ENCODE data around the gene CHAC2. TPM values are rescaled to one million over a fixed set of nuclear protein-coding genes. Genes with fewer than 3 reads are reported as not detected.

Gene CHAC2
- total and polyA plus RNA-seq, 2 of the 13 experiments (the other 11 are each of a cell fraction or from before 2014, with no cell fraction given), result 1.7 to 10.7 TPM

DNA sequence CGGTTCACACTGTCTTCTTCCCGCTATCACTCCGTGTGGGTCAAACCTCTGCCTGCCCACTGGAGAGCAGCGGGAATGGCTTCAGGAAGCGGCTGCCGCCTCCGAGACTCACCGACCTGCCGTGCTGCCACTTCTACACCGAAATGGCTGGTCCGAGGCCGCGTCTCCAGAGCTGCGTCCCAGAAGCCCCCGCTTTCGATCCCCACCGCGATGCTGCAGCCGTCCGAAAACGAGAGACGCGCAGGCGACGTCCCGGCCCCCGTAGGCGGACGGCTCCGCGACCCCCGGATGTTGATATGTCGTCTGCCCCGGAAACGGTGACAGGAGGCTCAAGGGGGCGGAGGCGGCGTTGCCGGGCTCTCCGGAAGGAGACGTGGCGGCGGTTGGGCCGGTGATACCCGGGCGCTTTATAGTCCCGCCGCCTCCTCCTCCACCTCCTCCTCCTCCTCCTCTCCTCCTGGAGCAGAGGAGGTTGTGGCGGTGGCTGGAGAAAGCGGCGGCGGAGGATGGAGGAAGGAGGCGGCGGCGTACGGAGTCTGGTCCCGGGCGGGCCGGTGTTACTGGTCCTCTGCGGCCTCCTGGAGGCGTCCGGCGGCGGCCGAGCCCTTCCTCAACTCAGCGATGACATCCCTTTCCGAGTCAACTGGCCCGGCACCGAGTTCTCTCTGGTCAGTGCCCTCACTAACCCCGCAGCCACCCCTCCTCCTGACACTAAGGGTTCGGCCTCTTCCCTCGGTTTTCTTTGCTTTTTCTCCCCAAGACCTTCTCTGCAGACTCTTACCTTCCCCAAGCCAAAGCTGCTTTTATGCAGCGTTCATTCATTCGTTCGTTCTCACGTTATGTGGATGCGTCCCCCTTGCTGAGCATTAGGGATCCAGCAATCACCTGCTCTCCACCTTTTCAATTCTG lies 19.4 kb downstream of the CHAC2 start, which contains the start of the genes ASB3 and ERLEC1 (continued):
- TF ChIP-seq ZNF205 (CRISPR knock-in tag; IDR thresholded peaks at IDR 0.05) (peak; percentile 93), ZNF17 (CRISPR knock-in tag; IDR thresholded peaks at IDR 0.05) (0 out of 2 replicates have a peak, but pooled peaks have one; percentile 24), FOXK1 (CRISPR knock-in tag; IDR thresholded peaks at IDR 0.05; ENCODE audit: borderline replicate concordance, low read depth) (peak; percentile 100), HOXA3 (CRISPR knock-in tag; IDR thresholded peaks at IDR 0.05) (peak; percentile 95), ZNF605 (CRISPR knock-in tag; IDR thresholded peaks at IDR 0.05) (peak; percentile 96), HNF4A (CRISPR knock-in tag; IDR thresholded peaks at IDR 0.05) (no peak; the same call in none of the 2 replicates), FOXP1 (IDR thresholded peaks at IDR 0.05) (no peak), FOXP1 (CRISPR knock-in tag; IDR thresholded peaks at IDR 0.05) (peak; percentile 62), IKZF4 (CRISPR knock-in tag; IDR thresholded peaks at IDR 0.05; ENCODE audit: borderline replicate concordance, low read depth, not compliant biosample characterization) (peak; percentile 58), MYC (CRISPR knock-in tag; IDR thresholded peaks at IDR 0.05; ENCODE audit: borderline replicate concordance) (peak; percentile 96), ZBTB7B (CRISPR knock-in tag; IDR thresholded peaks at IDR 0.05) (peak; percentile 98), ZNF343 (CRISPR knock-in tag; IDR thresholded peaks at IDR 0.05) (no peak; the same call in 1 of the 2 replicates), BCL6 (CRISPR knock-in tag; IDR thresholded peaks at IDR 0.05) (peak; percentile 73), CENPX (CRISPR knock-in tag; IDR thresholded peaks at IDR 0.05) (no peak), GATAD1 (CRISPR knock-in tag; IDR thresholded peaks at IDR 0.05) (peak; percentile 99), ZBTB7A (CRISPR knock-in tag; IDR thresholded peaks at IDR 0.05) (peak; percentile 92), SMAD1 (CRISPR knock-in tag; IDR thresholded peaks at IDR 0.05; ENCODE audit: borderline replicate concordance, low read depth) (no peak; the same call in 1 of the 2 replicates), MATR3 (CRISPR knock-in tag; IDR thresholded peaks at IDR 0.05) (no peak), SKI (IDR thresholded peaks at IDR 0.05; ENCODE audit: partially characterized antibody) (peak; percentile 76)
- TF ChIP-seq, protein P1, sequence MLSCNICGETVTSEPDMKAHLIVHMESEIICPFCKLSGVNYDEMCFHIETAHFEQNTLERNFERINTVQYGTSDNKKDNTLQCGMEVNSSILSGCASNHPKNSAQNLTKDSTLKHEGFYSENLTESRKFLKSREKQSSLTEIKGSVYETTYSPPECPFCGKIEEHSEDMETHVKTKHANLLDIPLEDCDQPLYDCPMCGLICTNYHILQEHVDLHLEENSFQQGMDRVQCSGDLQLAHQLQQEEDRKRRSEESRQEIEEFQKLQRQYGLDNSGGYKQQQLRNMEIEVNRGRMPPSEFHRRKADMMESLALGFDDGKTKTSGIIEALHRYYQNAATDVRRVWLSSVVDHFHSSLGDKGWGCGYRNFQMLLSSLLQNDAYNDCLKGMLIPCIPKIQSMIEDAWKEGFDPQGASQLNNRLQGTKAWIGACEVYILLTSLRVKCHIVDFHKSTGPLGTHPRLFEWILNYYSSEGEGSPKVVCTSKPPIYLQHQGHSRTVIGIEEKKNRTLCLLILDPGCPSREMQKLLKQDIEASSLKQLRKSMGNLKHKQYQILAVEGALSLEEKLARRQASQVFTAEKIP (CRISPR knock-in tag; IDR thresholded peaks at IDR 0.05; ENCODE audit: borderline replicate concordance), result no peak
- TF ChIP-seq, protein P2, sequence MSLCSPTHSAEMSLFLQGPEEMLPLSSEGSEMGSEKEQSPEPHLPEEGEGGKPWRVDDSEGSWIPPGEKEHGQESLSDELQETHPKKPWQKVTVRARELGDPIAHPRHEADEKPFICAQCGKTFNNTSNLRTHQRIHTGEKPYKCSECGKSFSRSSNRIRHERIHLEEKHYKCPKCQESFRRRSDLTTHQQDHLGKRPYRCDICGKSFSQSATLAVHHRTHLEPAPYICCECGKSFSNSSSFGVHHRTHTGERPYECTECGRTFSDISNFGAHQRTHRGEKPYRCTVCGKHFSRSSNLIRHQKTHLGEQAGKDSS (CRISPR knock-in tag; IDR thresholded peaks at IDR 0.05; ENCODE audit: borderline replicate concordance, low read depth), result peak; percentile 87
- TF ChIP-seq, protein P3, sequence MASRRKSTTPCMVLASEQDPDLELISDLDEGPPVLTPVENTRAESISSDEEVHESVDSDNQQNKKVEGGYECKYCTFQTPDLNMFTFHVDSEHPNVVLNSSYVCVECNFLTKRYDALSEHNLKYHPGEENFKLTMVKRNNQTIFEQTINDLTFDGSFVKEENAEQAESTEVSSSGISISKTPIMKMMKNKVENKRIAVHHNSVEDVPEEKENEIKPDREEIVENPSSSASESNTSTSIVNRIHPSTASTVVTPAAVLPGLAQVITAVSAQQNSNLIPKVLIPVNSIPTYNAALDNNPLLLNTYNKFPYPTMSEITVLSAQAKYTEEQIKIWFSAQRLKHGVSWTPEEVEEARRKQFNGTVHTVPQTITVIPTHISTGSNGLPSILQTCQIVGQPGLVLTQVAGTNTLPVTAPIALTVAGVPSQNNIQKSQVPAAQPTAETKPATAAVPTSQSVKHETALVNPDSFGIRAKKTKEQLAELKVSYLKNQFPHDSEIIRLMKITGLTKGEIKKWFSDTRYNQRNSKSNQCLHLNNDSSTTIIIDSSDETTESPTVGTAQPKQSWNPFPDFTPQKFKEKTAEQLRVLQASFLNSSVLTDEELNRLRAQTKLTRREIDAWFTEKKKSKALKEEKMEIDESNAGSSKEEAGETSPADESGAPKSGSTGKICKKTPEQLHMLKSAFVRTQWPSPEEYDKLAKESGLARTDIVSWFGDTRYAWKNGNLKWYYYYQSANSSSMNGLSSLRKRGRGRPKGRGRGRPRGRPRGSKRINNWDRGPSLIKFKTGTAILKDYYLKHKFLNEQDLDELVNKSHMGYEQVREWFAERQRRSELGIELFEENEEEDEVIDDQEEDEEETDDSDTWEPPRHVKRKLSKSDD (CRISPR knock-in tag; IDR thresholded peaks at IDR 0.05; ENCODE audit: low read depth), result no peak
